Mesendoderm (in vitro differentiated cells): ENCODE data around the gene NKX1-1.
"Not testable (repeated sequence)": the region's sequence is repeated elsewhere in the genome, so short reads cannot be mapped to it uniquely, and the experiment has no call there.

Experiments used
- DNase-seq: peaks from one replicate; pipeline ENCODE4 v3.0.0; 2013
- H2AK5ac ChIP-seq: 2 replicates; pipeline ENCODE4 v1.6.1; 2013; ENCODE audit warnings: low read length, inconsistent platforms
- H2BK120ac ChIP-seq: 2 replicates; pipeline ENCODE4 v1.6.1; 2013; ENCODE audit warnings: low read depth, mild to moderate bottlenecking, low read length, moderate library complexity, mixed read lengths
- H2BK15ac ChIP-seq: replicated peaks from 2 replicates; pipeline ENCODE4 v1.6.1; 2013; ENCODE audit warnings: low read depth, mild to moderate bottlenecking, moderate library complexity
- H2BK5ac ChIP-seq: 2 replicates; pipeline ENCODE4 v1.6.1; 2013; ENCODE audit warnings: low read length, inconsistent platforms
- H3K18ac ChIP-seq: 2 replicates; pipeline ENCODE4 v1.6.1; 2013; ENCODE audit warnings: mild to moderate bottlenecking, low read length, mixed read lengths
- H3K23ac ChIP-seq: one replicate; pipeline ENCODE4 v1.6.1; 2013; ENCODE audit warnings: low read length
- H3K27ac ChIP-seq: 2 replicates; pipeline ENCODE4 v1.5.1; 2013; ENCODE audit warnings: low read depth, mild to moderate bottlenecking, inconsistent platforms, low read length, moderate library complexity
- H3K27me3 ChIP-seq: 2 replicates; pipeline ENCODE4 v1.6.1; 2013; ENCODE audit warnings: low read length, control low read depth, mild to moderate bottlenecking, inconsistent platforms; ENCODE audit not compliant: insufficient read depth, poor library complexity
- H3K36me3 ChIP-seq: 2 replicates; pipeline ENCODE4 v1.6.1; 2013; ENCODE audit warnings: low read length, inconsistent platforms; ENCODE audit not compliant: control insufficient read depth, insufficient read depth
- H3K4ac ChIP-seq: one replicate; pipeline ENCODE4 v1.6.1; 2013; ENCODE audit warnings: low read depth, mild to moderate bottlenecking, low read length, moderate library complexity
- H3K4me1 ChIP-seq: 2 replicates; pipeline ENCODE4 v1.6.1; 2013; ENCODE audit warnings: low read depth, low read length, inconsistent platforms; ENCODE audit not compliant: control insufficient read depth
- H3K4me2 ChIP-seq: 2 replicates; pipeline ENCODE4 v1.6.1; 2013; ENCODE audit warnings: low read length
- H3K4me3 ChIP-seq: 2 replicates; pipeline ENCODE4 v1.5.1; 2013; ENCODE audit warnings: mild to moderate bottlenecking, low read length
- H3K56ac ChIP-seq: one replicate; pipeline ENCODE4 v1.6.1; 2013; ENCODE audit warnings: low read length
- H3K79me1 ChIP-seq: 2 replicates; pipeline ENCODE4 v1.6.1; 2013; ENCODE audit warnings: low read length, inconsistent platforms
- H3K79me2 ChIP-seq: 2 replicates; pipeline ENCODE4 v1.6.1; 2013; ENCODE audit warnings: mild to moderate bottlenecking, low read length; ENCODE audit not compliant: control insufficient read depth, insufficient read depth
- H3K9ac ChIP-seq: 2 replicates; pipeline ENCODE4 v1.6.1; 2013; ENCODE audit warnings: low read length, inconsistent platforms
- H4K5ac ChIP-seq: one replicate; pipeline ENCODE4 v1.6.1; 2013; ENCODE audit warnings: low read length
- H4K8ac ChIP-seq: one replicate; pipeline ENCODE4 v1.6.1; 2013; ENCODE audit warnings: low read depth, mild to moderate bottlenecking, control low read depth, low read length, moderate library complexity
- WGBS: extraction: QIAGEN DNeasy Blood & Tissue Kit; methylation state at CpG from one replicate; pipeline ENCODE4 v1.1.7; 2013; ENCODE audit warnings: low lambda C conversion rate, missing lambda C conversion rate; ENCODE audit not compliant: insufficient coverage; ENCODE audit errors: extremely low coverage; 5-methylcytosine and 5-hydroxymethylcytosine counted together

The NKX1-1 gene

GRCh38 chr4:1373892-1374705 lies 32.1 kb downstream of the NKX1-1 start:
- Histone ChIP-seq H3K9ac (no peak overlapping the region), H3K36me3 (no peaks in the 10 kb centered on the region), H3K4me3 (no peak overlapping the region), H3K79me2 (no peaks in the 10 kb centered on the region), H2BK120ac (no peak overlapping the region), H3K27ac (no peak overlapping the region), H3K79me1 (no peaks in the 10 kb centered on the region), H4K8ac (no peak overlapping the region), H3K56ac (no peak overlapping the region), H2BK5ac (no peak overlapping the region), H3K4me1 (no peaks in the 10 kb centered on the region), H3K27me3 (no peaks in the 10 kb centered on the region), H3K18ac (no peak overlapping the region), H2AK5ac (no peak overlapping the region), H4K5ac (no peak overlapping the region), H2BK15ac (no peak overlapping the region), H3K23ac (no peak overlapping the region), H3K4ac (no peak overlapping the region), H3K4me2 (no peak overlapping the region)
- no CpG with 5 or more reads among the region's 42 CpGs for WGBS
- no peak for DNase-seq

GRCh38 chr4:1372576-1372975 lies 33.7 kb downstream of the NKX1-1 start:
- H3K4ac ChIP-seq, H3K56ac ChIP-seq, H2BK5ac ChIP-seq, H3K4me1 ChIP-seq, H2BK15ac ChIP-seq, H3K4me2 ChIP-seq, H3K23ac ChIP-seq, H2AK5ac ChIP-seq, H4K5ac ChIP-seq, H3K27me3 ChIP-seq, H3K36me3 ChIP-seq, H3K79me2 ChIP-seq, H2BK120ac ChIP-seq, H4K8ac ChIP-seq, H3K18ac ChIP-seq, H3K27ac ChIP-seq, DNase-seq, H3K4me3 ChIP-seq, H3K9ac ChIP-seq, H3K79me1 ChIP-seq: not testable (repeated sequence)
- WGBS = no CpG with 5 or more reads among the region's 22 CpGs

GRCh38 chr4:1371176-1372165 lies 34.8 kb downstream of the NKX1-1 start:
- H3K18ac ChIP-seq = no peak overlapping the region
- no peaks in the 10 kb centered on the region for H3K79me1 ChIP-seq
- no peak overlapping the region for H3K23ac ChIP-seq
- H2BK120ac ChIP-seq = no peak overlapping the region
- no peak overlapping the region for H2BK15ac ChIP-seq
- no peak for DNase-seq
- no peak overlapping the region for H2AK5ac ChIP-seq
- no peak overlapping the region for H3K4me3 ChIP-seq
- H3K79me2 ChIP-seq = no peaks in the 10 kb centered on the region
- H3K4ac ChIP-seq = no peak overlapping the region
- H4K5ac ChIP-seq = no peak overlapping the region
- no peak overlapping the region for H3K4me2 ChIP-seq
- no peaks in the 10 kb centered on the region for H3K36me3 ChIP-seq
- no peaks in the 10 kb centered on the region for H3K27me3 ChIP-seq
- H3K4me1 ChIP-seq = no peaks in the 10 kb centered on the region
- no peak overlapping the region for H4K8ac ChIP-seq
- H3K56ac ChIP-seq = no peak overlapping the region
- H3K27ac ChIP-seq = no peak overlapping the region
- H2BK5ac ChIP-seq = no peak overlapping the region
- no CpG with 5 or more reads among the region's 28 CpGs for WGBS
- H3K9ac ChIP-seq = no peak overlapping the region

GRCh38 chr4:1370321-1371124 lies 35.7 kb downstream of the NKX1-1 start:
- H3K4ac ChIP-seq = no peak overlapping the region
- no peak overlapping the region for H4K5ac ChIP-seq
- no peak overlapping the region for H3K27ac ChIP-seq
- H4K8ac ChIP-seq = no peak overlapping the region
- H2BK120ac ChIP-seq = no peak overlapping the region
- H3K23ac ChIP-seq = no peak overlapping the region
- H3K27me3 ChIP-seq = no peaks in the 10 kb centered on the region
- H3K36me3 ChIP-seq = no peaks in the 10 kb centered on the region
- H3K79me1 ChIP-seq = no peaks in the 10 kb centered on the region
- H3K9ac ChIP-seq = no peak overlapping the region
- H3K4me3 ChIP-seq = no peak overlapping the region
- no peak overlapping the region for H3K4me2 ChIP-seq
- WGBS = no CpG with 5 or more reads among the region's 29 CpGs
- no peak overlapping the region for H3K56ac ChIP-seq
- H2BK5ac ChIP-seq = no peak overlapping the region
- no peak overlapping the region for H2AK5ac ChIP-seq
- H2BK15ac ChIP-seq = no peak overlapping the region
- no peak overlapping the region for H3K18ac ChIP-seq
- no peak for DNase-seq
- no peaks in the 10 kb centered on the region for H3K4me1 ChIP-seq
- H3K79me2 ChIP-seq = no peaks in the 10 kb centered on the region

GRCh38 chr4:1369479-1370079 lies 36.7 kb downstream of the NKX1-1 start:
- Histone ChIP-seq H3K27ac (no peak overlapping the region), H2BK15ac (no peak overlapping the region), H3K9ac (no peak overlapping the region)

More at GRCh38 chr4:1369479-1370079, 36.7 kb downstream of the NKX1-1 start:
- Histone ChIP-seq H3K56ac (no peak overlapping the region), H3K36me3 (no peaks in the 10 kb centered on the region), H3K23ac (no peak overlapping the region), H3K27me3 (no peaks in the 10 kb centered on the region), H2AK5ac (no peak overlapping the region), H4K5ac (no peak overlapping the region), H3K79me1 (no peaks in the 10 kb centered on the region), H2BK120ac (no peak overlapping the region), H3K79me2 (no peaks in the 10 kb centered on the region), H3K4ac (no peak overlapping the region), H3K4me3 (no peak overlapping the region), H2BK5ac (no peak overlapping the region), H3K4me2 (no peak overlapping the region), H3K4me1 (no peaks in the 10 kb centered on the region), H4K8ac (no peak overlapping the region), H3K18ac (no peak overlapping the region)
- WGBS = no CpG with 5 or more reads among the region's 22 CpGs
- DNase-seq = no peak
